Esophagus muscularis mucosa (tissue), 4 donors: ENCODE data around the gene RETREG1.

Experiments used
- EP300 ChIP-seq: sonication (generic); formaldehyde crosslinking; IDR thresholded peaks from one replicate; pipeline ENCODE4 v1.6.1; 2017; ENCODE audit warnings: antibody characterized with exemption
- POLR2A ChIP-seq: fragments of 450-650 bp; IDR thresholded peaks from one replicate; pipeline ENCODE4 v1.6.1; 2017; ENCODE audit warnings: antibody characterized with exemption, moderate library complexity, mild to moderate bottlenecking, low read depth
- POLR2AphosphoS5 ChIP-seq, 2 donors: sonication (generic); formaldehyde crosslinking; IDR thresholded peaks; one replicate each; pipeline ENCODE4 v1.6.1; 2017; ENCODE audit warnings: antibody characterized with exemption in 2 of 2
- TF ChIP-seq, protein P1 (sequence below), 3 experiments: fragments of 200-600 bp in 2 of 3; fragments of 450-650 bp in 1 of 3; sonication (generic) in 2 of 3; IDR thresholded peaks; one replicate each; pipeline ENCODE4 v1.5.1; 2017 to 2019; ENCODE audit warnings: antibody characterized with exemption in 3 of 3, mild to moderate bottlenecking in 2 of 3, moderate library complexity in 1 of 3

DNA sequence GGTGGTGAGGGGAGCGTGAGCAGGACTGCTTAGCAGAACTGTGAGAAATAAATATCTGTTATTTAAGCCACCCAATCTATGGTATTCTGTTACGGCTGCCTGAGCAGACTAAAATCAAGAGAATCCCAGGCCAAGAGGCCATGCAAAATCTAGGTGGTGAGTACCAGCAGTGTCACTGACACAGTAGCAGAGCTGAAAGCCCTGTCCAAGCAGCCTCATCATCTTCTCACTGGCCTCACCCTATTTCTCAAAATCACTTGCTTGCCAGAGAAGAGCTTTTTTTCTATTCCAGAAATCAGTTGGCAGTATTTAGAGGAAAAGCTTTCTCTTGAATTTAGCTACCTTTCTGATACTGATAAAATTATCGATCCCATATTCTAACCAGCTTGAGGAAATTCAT is 68.0 kb downstream of the RETREG1 start:
- TF ChIP-seq, protein P1, sequence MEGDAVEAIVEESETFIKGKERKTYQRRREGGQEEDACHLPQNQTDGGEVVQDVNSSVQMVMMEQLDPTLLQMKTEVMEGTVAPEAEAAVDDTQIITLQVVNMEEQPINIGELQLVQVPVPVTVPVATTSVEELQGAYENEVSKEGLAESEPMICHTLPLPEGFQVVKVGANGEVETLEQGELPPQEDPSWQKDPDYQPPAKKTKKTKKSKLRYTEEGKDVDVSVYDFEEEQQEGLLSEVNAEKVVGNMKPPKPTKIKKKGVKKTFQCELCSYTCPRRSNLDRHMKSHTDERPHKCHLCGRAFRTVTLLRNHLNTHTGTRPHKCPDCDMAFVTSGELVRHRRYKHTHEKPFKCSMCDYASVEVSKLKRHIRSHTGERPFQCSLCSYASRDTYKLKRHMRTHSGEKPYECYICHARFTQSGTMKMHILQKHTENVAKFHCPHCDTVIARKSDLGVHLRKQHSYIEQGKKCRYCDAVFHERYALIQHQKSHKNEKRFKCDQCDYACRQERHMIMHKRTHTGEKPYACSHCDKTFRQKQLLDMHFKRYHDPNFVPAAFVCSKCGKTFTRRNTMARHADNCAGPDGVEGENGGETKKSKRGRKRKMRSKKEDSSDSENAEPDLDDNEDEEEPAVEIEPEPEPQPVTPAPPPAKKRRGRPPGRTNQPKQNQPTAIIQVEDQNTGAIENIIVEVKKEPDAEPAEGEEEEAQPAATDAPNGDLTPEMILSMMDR (IDR thresholded peaks at IDR 0.05): no peak
- TF ChIP-seq POLR2AphosphoS5 (IDR thresholded peaks at IDR 0.05): no peak
- TF ChIP-seq EP300: no peak
- TF ChIP-seq POLR2A: no peak
